ENCODE measurements around the gene GAREM2. TPM values are rescaled to one million over a fixed set of nuclear protein-coding genes. Genes with fewer than 3 reads are reported as not detected.

Gene GAREM2
- total and polyA plus RNA-seq, 9 of the 15 experiments (the other 6 are each of a cell fraction or from before 2014, with no cell fraction given): 1.7 to 12.4 (median 2.5) TPM

GRCh38 chr2:26139269-26140183 is 33.4 kb upstream of the GAREM2 start (continued):
- no peak for TF ChIP-seq YBX1 (IDR thresholded peaks at IDR 0.05)
- no peak for TF ChIP-seq ZNF3 (CRISPR knock-in tag; IDR thresholded peaks at IDR 0.05)
- TF ChIP-seq ZBTB9 (CRISPR knock-in tag; IDR thresholded peaks at IDR 0.05): no peak
- TF ChIP-seq HIVEP1 (CRISPR knock-in tag; IDR thresholded peaks at IDR 0.05): no peak
- TF ChIP-seq ZNF586 (CRISPR knock-in tag; conservative IDR thresholded peaks at IDR 0.05): no peak
- no peak for TF ChIP-seq ZNF561 (CRISPR knock-in tag; conservative IDR thresholded peaks at IDR 0.05)
- no peak for TF ChIP-seq PHB (CRISPR knock-in tag; IDR thresholded peaks at IDR 0.05)
- TF ChIP-seq TAF7 (tag; IDR thresholded peaks at IDR 0.05): no peak
- TF ChIP-seq NFYB (IDR thresholded peaks at IDR 0.05; ENCODE audit: extremely low read depth, insufficient read length): no peak
- TF ChIP-seq MAZ (CRISPR knock-in tag; conservative IDR thresholded peaks at IDR 0.05 in 1 of 2, IDR thresholded peaks at IDR 0.05 in 1 of 2): no peak
- TF ChIP-seq POLR2G (IDR thresholded peaks at IDR 0.05; ENCODE audit: low read depth, low read length): peak; percentile 8; the same call in 1 of the 2 replicates
- no peak for TF ChIP-seq CCNT2 (IDR thresholded peaks at IDR 0.05; ENCODE audit: borderline replicate concordance, extremely low read depth, insufficient read length, low read depth, low read length)
- no peak for TF ChIP-seq ZNF699 (CRISPR knock-in tag; IDR thresholded peaks at IDR 0.05; ENCODE audit: insufficient replicate concordance)
- TF ChIP-seq SMARCC2 (IDR thresholded peaks at IDR 0.05; ENCODE audit: low read depth): no peak
- TF ChIP-seq THRB (CRISPR knock-in tag; conservative IDR thresholded peaks at IDR 0.05): 0 out of 2 replicates have a peak, but pooled peaks have one; percentile 54
- peak; percentile 40; the same call in 1 of the 2 replicates for TF ChIP-seq NFIC (IDR thresholded peaks at IDR 0.05)
- TF ChIP-seq ZNF609 (CRISPR knock-in tag; IDR thresholded peaks at IDR 0.05; ENCODE audit: borderline replicate concordance): no peak
- TF ChIP-seq ARID1B (IDR thresholded peaks at IDR 0.05): no peak
- TF ChIP-seq MTF1 (CRISPR knock-in tag; IDR thresholded peaks at IDR 0.05; ENCODE audit: borderline replicate concordance): no peak
- TF ChIP-seq ZNF217 (CRISPR knock-in tag; IDR thresholded peaks at IDR 0.05): no peak
- TF ChIP-seq E2F3 (CRISPR knock-in tag; IDR thresholded peaks at IDR 0.05): no peak
